Gastroesophageal sphincter (tissue), 4 donors: ENCODE results near the gene ZNF280B. TPM values are rescaled to one million over a fixed set of nuclear protein-coding genes. Genes with fewer than 3 reads are reported as not detected.

Experiments
- ATAC-seq: fragments of 150-250 bp; one replicate; pipeline ENCODE4 v1.9.1; 2016; ENCODE audit warnings: mild to moderate bottlenecking, moderate library complexity
- H3K27ac ChIP-seq, 4 donors: fragments of 200-600 bp; sonication (generic) in 3 of 4; 1 replicate in 3 of 4; 2 replicates in 1 of 4; pipeline ENCODE4 v1.5.1; 2016 to 2019
- H3K27me3 ChIP-seq: fragments of 200-600 bp; sonication (generic); one replicate; pipeline ENCODE4 v1.5.1; 2019
- H3K36me3 ChIP-seq, 2 donors: fragments of 200-600 bp; sonication (generic); one replicate each; pipeline ENCODE4 v1.5.1; 2019; ENCODE audit warnings: control low read depth in 1 of 2
- H3K4me1 ChIP-seq, 3 donors: fragments of 200-600 bp; sonication (generic); 1 replicate in 2 of 3; 2 replicates in 1 of 3; pipeline ENCODE4 v1.5.1; 2016 to 2019; ENCODE audit warnings: control low read depth in 2 of 3
- H3K4me3 ChIP-seq, 2 donors: fragments of 200-600 bp; sonication (generic); one replicate each; pipeline ENCODE4 v1.5.1; 2019; ENCODE audit warnings: mild to moderate bottlenecking in 1 of 2, moderate library complexity in 1 of 2
- H3K9me3 ChIP-seq, 3 donors: fragments of 200-600 bp; sonication (generic); one replicate each; pipeline ENCODE4 v1.5.1; 2017 to 2019; ENCODE audit warnings: control low read depth in 2 of 3
- EP300 ChIP-seq: sonication (generic); formaldehyde crosslinking; IDR thresholded peaks from one replicate; pipeline ENCODE4 v1.6.1; 2017; ENCODE audit warnings: antibody characterized with exemption, mild to moderate bottlenecking
- POLR2A ChIP-seq, 2 donors: fragments of 450-650 bp; IDR thresholded peaks; one replicate each; pipeline ENCODE4 v1.6.1; 2017; ENCODE audit warnings: antibody characterized with exemption in 2 of 2, mild to moderate bottlenecking in 2 of 2, moderate library complexity in 1 of 2
- POLR2AphosphoS5 ChIP-seq: sonication (generic); formaldehyde crosslinking; IDR thresholded peaks from one replicate; pipeline ENCODE4 v1.6.1; 2017; ENCODE audit warnings: antibody characterized with exemption
- WGBS, 2 donors: methylation state at CpG; one replicate each; pipeline ENCODE4 v1.1.5; 2018; ENCODE audit warnings: low coverage in 1 of 2; 5-methylcytosine and 5-hydroxymethylcytosine counted together
- total RNA-seq, 4 donors: library from RNA; depleted of rRNA; stranded (reverse); fragments of >200 nt; gene quantifications; one replicate each; pipeline ENCODE4 v1.1.0, GENCODE V29; 2016
- TF ChIP-seq, protein P1 (sequence below), 4 experiments: fragments of 200-600 bp in 2 of 4; fragments of 450-650 bp in 2 of 4; sonication (generic) in 1 of 4; IDR thresholded peaks; one replicate each; pipeline ENCODE4 v1.5.1; 2017 to 2019; ENCODE audit warnings: antibody characterized with exemption in 4 of 4, mild to moderate bottlenecking in 2 of 4, moderate library complexity in 2 of 4

The ZNF280B gene
- total RNA-seq, 4 donors from 2014 or later = 0.16 to 1.1 (median 0.44) TPM

DNA sequence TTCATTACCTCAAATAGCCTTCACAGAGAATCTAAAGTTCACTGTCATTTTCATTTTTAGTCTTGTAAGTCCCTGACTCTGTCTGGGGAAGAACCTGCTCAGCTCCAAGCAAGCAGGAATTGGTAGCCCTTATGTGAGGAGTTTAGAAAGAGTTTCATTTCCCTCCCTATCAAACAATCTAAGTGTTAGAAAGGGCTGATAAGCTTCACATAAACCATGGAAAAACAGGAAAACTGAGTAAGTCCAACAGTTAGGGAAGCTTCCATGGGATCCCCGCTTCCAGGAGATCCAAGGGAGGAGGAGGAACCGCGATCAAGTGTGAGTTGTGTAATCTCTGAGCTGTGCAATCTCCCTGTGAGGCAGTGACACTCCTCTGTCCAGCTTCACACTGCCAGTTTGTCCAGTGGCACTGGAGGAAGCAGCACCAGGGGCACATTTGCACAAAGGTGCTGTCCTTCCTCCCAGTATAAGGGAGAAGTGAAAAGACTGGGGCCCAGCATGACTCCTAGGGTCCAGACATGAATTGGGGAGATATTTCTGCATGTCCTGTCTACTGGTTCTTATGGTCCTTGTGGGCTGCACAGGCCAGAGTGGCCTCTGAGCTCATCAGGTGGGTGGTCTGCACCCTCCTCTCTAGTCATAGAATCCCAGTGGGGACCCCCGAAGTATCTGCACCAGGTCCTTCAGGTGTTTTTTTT is 46.2 kb upstream of the ZNF280B start:
- Histone ChIP-seq H3K4me3 (no peak overlapping the region), H3K4me1 (no peaks in the 10 kb centered on the region), H3K27me3 (peaks cover 20% of the 10 kb centered on the region), H3K27ac (no peak overlapping the region), H3K9me3 (no peaks in the 10 kb centered on the region), H3K36me3 (no peaks in the 10 kb centered on the region)
- TF ChIP-seq POLR2AphosphoS5 (no peak), POLR2A (IDR thresholded peaks at IDR 0.05) (no peak), EP300 (no peak)
- TF ChIP-seq, protein P1, sequence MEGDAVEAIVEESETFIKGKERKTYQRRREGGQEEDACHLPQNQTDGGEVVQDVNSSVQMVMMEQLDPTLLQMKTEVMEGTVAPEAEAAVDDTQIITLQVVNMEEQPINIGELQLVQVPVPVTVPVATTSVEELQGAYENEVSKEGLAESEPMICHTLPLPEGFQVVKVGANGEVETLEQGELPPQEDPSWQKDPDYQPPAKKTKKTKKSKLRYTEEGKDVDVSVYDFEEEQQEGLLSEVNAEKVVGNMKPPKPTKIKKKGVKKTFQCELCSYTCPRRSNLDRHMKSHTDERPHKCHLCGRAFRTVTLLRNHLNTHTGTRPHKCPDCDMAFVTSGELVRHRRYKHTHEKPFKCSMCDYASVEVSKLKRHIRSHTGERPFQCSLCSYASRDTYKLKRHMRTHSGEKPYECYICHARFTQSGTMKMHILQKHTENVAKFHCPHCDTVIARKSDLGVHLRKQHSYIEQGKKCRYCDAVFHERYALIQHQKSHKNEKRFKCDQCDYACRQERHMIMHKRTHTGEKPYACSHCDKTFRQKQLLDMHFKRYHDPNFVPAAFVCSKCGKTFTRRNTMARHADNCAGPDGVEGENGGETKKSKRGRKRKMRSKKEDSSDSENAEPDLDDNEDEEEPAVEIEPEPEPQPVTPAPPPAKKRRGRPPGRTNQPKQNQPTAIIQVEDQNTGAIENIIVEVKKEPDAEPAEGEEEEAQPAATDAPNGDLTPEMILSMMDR (IDR thresholded peaks at IDR 0.05) = no peak
- no peak for ATAC-seq
- WGBS, 2 donors = 86 to 88% methylated on average over 1 of the region's 4 CpGs

DNA sequence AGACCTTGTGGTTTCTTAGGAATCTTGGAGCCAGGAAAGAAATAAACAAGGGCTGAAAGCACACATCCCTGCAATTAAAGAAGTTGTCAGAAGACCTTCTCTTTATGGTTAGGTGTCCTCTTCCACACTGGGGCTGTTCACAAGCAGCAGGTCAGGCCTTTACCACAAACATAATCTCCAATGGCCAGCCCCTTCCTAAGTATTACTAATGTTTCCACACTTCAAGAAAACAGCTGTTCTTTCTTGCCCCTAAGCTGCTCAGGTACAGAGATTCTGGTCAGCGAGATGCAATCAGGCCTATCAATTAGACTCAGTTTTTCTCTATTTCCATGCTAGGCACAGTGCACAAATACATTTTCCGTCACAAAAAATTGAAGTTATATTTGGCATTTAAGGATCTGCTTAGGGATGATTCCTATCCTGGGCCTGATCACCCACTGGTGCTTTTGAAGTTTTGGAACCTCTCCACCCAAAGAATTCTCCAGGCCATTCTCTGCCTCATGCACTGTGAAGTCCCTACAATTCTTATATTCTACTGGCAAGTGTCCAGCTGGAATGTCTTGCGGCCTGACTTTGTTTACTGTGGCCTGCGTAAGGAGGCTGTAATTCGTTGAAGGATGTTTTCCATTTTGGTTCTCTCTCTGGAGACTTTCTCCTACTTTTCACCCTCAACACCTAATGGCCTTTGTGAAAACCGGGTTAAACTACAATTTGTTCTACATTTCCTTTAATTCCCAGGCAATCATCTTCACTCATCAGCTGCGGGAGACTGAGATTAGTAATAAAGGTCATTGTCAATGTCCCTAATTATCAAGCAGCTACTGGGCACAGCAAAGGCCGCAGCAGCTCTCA is 45.4 kb upstream of the ZNF280B start:
- H3K27me3 ChIP-seq = peaks cover 12% of the 10 kb centered on the region
- no peak for TF ChIP-seq POLR2AphosphoS5
- no peak for TF ChIP-seq EP300
- no peak for TF ChIP-seq POLR2A (IDR thresholded peaks at IDR 0.05)
- TF ChIP-seq, protein P1 (IDR thresholded peaks at IDR 0.05) = no peak
- no peaks in the 10 kb centered on the region for H3K36me3 ChIP-seq
- WGBS, 2 donors = 42 to 49% methylated on average over 8 of the region's 8 CpGs
- ATAC-seq = no peak
- H3K27ac ChIP-seq = no peak overlapping the region
- no peak overlapping the region for H3K4me3 ChIP-seq
- no peaks in the 10 kb centered on the region for H3K9me3 ChIP-seq
- no peaks in the 10 kb centered on the region for H3K4me1 ChIP-seq

DNA sequence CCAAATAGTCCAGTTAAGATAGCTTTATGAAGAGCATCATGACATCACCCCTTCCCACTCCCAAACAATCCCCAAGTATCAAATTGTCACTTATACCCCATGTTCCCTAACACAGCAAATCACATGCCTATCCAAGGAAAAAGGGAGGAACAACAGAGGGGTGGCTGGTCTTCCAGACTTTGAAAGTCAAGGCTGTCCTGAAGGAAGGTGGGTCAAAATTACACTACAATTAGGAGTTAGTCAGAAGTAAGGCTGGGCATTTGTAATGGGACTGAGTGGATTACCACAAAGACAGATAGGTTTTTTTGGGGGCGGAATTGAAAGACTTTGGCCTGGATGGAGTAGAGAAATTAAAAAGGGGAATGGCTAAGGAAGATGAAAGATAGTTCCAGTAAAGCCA is 44.6 kb upstream of the ZNF280B start:
- no peaks in the 10 kb centered on the region for H3K36me3 ChIP-seq
- WGBS, 2 donors = 92% methylated on average over 1 of the region's 1 CpG; no CpG with 5 or more reads in 1 of the 2 donors

DNA sequence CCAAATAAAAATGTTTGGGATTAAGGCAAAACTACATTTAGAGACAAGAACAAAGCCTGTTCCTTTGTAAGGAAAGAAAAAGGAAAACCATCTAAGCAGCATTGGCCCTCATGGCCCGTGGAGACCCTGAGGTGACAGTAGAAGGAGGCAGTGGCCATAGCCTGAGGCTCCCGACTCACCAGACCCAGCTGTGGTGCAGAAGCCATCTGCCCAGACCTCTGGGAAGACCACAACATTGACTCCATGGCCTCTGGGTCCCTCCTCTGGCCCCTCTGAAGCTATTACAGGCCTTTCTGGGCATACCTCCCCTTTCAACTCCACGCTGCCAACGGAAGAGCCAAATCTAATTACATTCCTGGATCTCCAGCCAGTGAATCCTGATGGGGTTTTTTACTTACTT is 44.1 kb upstream of the ZNF280B start:
- Histone ChIP-seq H3K4me1 (no peaks in the 10 kb centered on the region), H3K36me3 (no peaks in the 10 kb centered on the region), H3K9me3 (no peaks in the 10 kb centered on the region), H3K4me3 (no peak overlapping the region), H3K27me3 (peaks cover 9% of the 10 kb centered on the region), H3K27ac (no peak overlapping the region)
- ATAC-seq = no peak
- 55 to 67% methylated on average over 2 to 4 of the region's 4 CpGs for WGBS, 2 donors
- TF ChIP-seq, protein P1 (IDR thresholded peaks at IDR 0.05) = no peak
- TF ChIP-seq POLR2AphosphoS5 (no peak), EP300 (no peak), POLR2A (IDR thresholded peaks at IDR 0.05) (no peak)

More for the DNA sequence above, 44.6 kb upstream of the ZNF280B start:
- Histone ChIP-seq H3K4me1 (no peaks in the 10 kb centered on the region), H3K9me3 (no peaks in the 10 kb centered on the region), H3K4me3 (no peak overlapping the region), H3K27ac (no peak overlapping the region), H3K27me3 (peaks cover 9% of the 10 kb centered on the region)
- no peak for ATAC-seq
- TF ChIP-seq POLR2A (IDR thresholded peaks at IDR 0.05) = no peak
- TF ChIP-seq, protein P1 (IDR thresholded peaks at IDR 0.05) = no peak
- no peak for TF ChIP-seq POLR2AphosphoS5
- TF ChIP-seq EP300 = no peak
